ENCODE data around the gene EML4. TPM values are rescaled to one million over a fixed set of nuclear protein-coding genes. Genes with fewer than 3 reads are reported as not detected.

The EML4 gene, protein sequence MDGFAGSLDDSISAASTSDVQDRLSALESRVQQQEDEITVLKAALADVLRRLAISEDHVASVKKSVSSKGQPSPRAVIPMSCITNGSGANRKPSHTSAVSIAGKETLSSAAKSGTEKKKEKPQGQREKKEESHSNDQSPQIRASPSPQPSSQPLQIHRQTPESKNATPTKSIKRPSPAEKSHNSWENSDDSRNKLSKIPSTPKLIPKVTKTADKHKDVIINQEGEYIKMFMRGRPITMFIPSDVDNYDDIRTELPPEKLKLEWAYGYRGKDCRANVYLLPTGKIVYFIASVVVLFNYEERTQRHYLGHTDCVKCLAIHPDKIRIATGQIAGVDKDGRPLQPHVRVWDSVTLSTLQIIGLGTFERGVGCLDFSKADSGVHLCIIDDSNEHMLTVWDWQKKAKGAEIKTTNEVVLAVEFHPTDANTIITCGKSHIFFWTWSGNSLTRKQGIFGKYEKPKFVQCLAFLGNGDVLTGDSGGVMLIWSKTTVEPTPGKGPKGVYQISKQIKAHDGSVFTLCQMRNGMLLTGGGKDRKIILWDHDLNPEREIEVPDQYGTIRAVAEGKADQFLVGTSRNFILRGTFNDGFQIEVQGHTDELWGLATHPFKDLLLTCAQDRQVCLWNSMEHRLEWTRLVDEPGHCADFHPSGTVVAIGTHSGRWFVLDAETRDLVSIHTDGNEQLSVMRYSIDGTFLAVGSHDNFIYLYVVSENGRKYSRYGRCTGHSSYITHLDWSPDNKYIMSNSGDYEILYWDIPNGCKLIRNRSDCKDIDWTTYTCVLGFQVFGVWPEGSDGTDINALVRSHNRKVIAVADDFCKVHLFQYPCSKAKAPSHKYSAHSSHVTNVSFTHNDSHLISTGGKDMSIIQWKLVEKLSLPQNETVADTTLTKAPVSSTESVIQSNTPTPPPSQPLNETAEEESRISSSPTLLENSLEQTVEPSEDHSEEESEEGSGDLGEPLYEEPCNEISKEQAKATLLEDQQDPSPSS
- total RNA-seq (2016; rRNA removed; fragmentation: Illumina TruSeq; extraction: Trizol) = 243 and 362 TPM in 2 replicates
- total RNA-seq (2016; cell fraction: cytosol; rRNA removed; fragmentation: Illumina TruSeq; extraction: Trizol; ENCODE audit: low read depth) = 33.1 and 38.2 TPM in 2 replicates
- total RNA-seq (2016; cell fraction: insoluble cytoplasmic fraction; rRNA removed; fragmentation: Illumina TruSeq; extraction: Trizol) = 236 and 353 TPM in 2 replicates
- total RNA-seq (2016; cell fraction: membrane; rRNA removed; fragmentation: Illumina TruSeq; extraction: Trizol) = 84.2 and 89.8 TPM in 2 replicates
- total RNA-seq (2016; cell fraction: nucleus; rRNA removed; fragmentation: Illumina TruSeq; extraction: Trizol) = 261 and 283 TPM in 2 replicates
- polyA plus RNA-seq (2011; rRNA removed) = 355 and 476 TPM in 2 replicates
- polyA plus RNA-seq (2011; cell fraction: cytosol; rRNA removed) = 199 and 296 TPM in 2 replicates
- polyA plus RNA-seq (2011; cell fraction: nucleus; rRNA removed) = 364 and 369 TPM in 2 replicates
- polyA plus RNA-seq (2012) = 244 and 400 TPM in 2 replicates
- polyA plus RNA-seq (2016; cell fraction: cytosol; fragmentation: Illumina TruSeq; extraction: Trizol; ENCODE audit: low read depth) = 6.9 and 8.0 TPM in 2 replicates
- polyA plus RNA-seq (2016; cell fraction: insoluble cytoplasmic fraction; fragmentation: Illumina TruSeq; extraction: Trizol; ENCODE audit: low read depth) = 247 and 266 TPM in 2 replicates
- polyA plus RNA-seq (2016; cell fraction: membrane; fragmentation: Illumina TruSeq; extraction: Trizol; ENCODE audit: low read depth) = 32.1 and 33.7 TPM in 2 replicates
- 219 and 231 TPM in 2 replicates for polyA plus RNA-seq (2016; cell fraction: nucleus; fragmentation: Illumina TruSeq; extraction: Trizol; ENCODE audit: insufficient read depth, low read depth)
- polyA minus RNA-seq (2011; rRNA and poly(A)+ RNA removed; ENCODE audit: low replicate concordance) = 36.9 and 556 TPM in 2 replicates
- 400 and 421 TPM in 2 replicates for polyA minus RNA-seq (2011; cell fraction: cytosol; rRNA and poly(A)+ RNA removed)
- 1,279 and 1,350 TPM in 2 replicates for polyA minus RNA-seq (2011; cell fraction: nucleus; rRNA and poly(A)+ RNA removed)
- percentile 99 among the genes with signal in this experiment for Bru-seq, nascent RNA
- BruChase-seq, experiment 1, labeled RNA remaining after a 6-hour chase = percentile 98 among the genes with signal in this experiment
- BruChase-seq, experiment 2, labeled RNA remaining after a 2-hour chase = percentile 98 among the genes with signal in this experiment
- long read RNA-seq, experiment 1, full-length matches to known transcripts = 16 of 253 reads
- long read RNA-seq, experiment 1, partial matches to known transcripts = 223 of 253 reads
- long read RNA-seq, experiment 1, other reads (novel, unspliced or antisense) = 14 of 253 reads
- long read RNA-seq, experiment 2, full-length matches to known transcripts = 22 of 554 reads
- long read RNA-seq, experiment 2, partial matches to known transcripts = 92 of 554 reads
- long read RNA-seq, experiment 2, other reads (novel, unspliced or antisense) = 440 of 554 reads

DNA sequence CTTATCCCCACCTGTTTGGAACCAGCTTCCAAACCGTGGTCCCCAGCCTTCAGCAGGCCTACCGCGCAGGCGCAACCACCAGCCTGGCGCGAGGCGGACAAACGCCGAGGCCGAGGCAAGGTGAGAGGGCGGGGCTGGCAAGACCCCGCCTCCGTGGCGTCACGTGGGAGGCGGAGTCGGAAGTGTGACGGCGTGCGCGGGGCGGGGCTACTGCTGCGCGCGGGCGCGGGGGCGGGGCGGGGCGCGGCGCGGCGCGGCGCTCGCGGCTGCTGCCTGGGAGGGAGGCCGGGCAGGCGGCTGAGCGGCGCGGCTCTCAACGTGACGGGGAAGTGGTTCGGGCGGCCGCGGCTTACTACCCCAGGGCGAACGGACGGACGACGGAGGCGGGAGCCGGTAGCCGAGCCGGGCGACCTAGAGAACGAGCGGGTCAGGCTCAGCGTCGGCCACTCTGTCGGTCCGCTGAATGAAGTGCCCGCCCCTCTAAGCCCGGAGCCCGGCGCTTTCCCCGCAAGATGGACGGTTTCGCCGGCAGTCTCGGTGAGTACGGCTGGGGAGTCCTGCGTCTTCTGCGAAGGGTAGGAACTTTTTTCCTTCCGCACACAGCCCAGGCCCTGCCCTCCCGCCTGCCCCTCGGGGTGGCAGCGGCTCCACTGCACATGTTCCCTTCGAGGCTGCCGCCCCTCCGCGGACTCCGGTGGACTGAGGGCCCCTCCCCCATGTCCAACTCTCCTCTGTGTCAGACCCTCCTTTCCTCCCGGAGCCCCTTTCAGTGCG lies at the start of gene EML4:
Gene EML4, plus strand, starts transcription at position 254 of the 774 bp plus-strand sequence. Its CDS starts 259 bp downstream, at position 513.
- peaks cover 15% of the 10 kb centered on the region for H4K20me1 ChIP-seq (ENCODE audit: insufficient read depth, low read length)
- H2AFZ ChIP-seq (ENCODE audit: low read length) = no peak within 1 kb of the TSS
- H3K9ac ChIP-seq (ENCODE audit: insufficient read depth, low read depth, low read length) = peak within 1 kb of the TSS; percentile 94
- POLR2A ChIA-PET = interaction anchor here (0.6 to 1.0 kb wide), 11 partner anchors 10 to 303 kb away, joined by 3 to 15 read pairs (median 5); no protein-coding TSS in a partner anchor
- DNase-seq (ENCODE audit: low spot score) (peak; percentile 82), ATAC-seq (peak; percentile 90), FAIRE-seq (no peak)
- H3K4me2 ChIP-seq (ENCODE audit: low read depth, low read length) = peak within 1 kb of the TSS; percentile 95
- H3K4me1 ChIP-seq (ENCODE audit: insufficient read depth, low read length) = peaks cover 35% of the 10 kb centered on the region
- H3K4me3 ChIP-seq (replicated peaks in 1 of 3; ENCODE audit: insufficient read depth in 1 of 3, low read depth in 2 of 3, low read length in 3 of 3) = peak within 1 kb of the TSS; percentile 95 to 98 (median 95)
- H3K9me3 ChIP-seq (ENCODE audit: low read length) = no peaks in the 10 kb centered on the region
- WGBS (ENCODE audit: low lambda C conversion rate) = under 1% methylated on average over 43 of the region's 88 CpGs
- in situ Hi-C loops (cut with HindIII; ENCODE audit: extremely low pct_ligation_motif_present, low pct_unique_long_range_greater_than_20kb) (no loop called here), intact Hi-C loops (cut with micrococcal nuclease; ENCODE audit: unreplicated experiment) (loop anchor here (1.0 kb wide), 1 partner anchor 73 kb away; no protein-coding TSS in a partner anchor)
- H3K36me3 ChIP-seq (replicated peaks in 1 of 2; ENCODE audit: control insufficient read depth in 1 of 2, insufficient read depth in 2 of 2, low read length in 2 of 2) = peaks cover 1 to 22% of the 10 kb centered on the region in 2 experiments; a peak in 4 of 5 replicates
- H3K27me3 ChIP-seq (ENCODE audit: control insufficient read depth in 1 of 2, insufficient read depth in 2 of 2, low read length in 2 of 2) = no peaks in the 10 kb centered on the region; a peak in 1 of 5 replicates
- peaks cover 58% of the 10 kb centered on the region for H3K79me2 ChIP-seq (ENCODE audit: insufficient read depth, low read length)
- TSS peak; percentile 65 for BruUV-seq (replicated peaks)
- H3K27ac ChIP-seq (ENCODE audit: extremely low read length, insufficient read depth, low read length) = peak within 1 kb of the TSS; percentile 78
- CTCF ChIA-PET (ENCODE audit: low intra/inter-chr PET ratio, low total read pairs) = no interaction called here
- TF ChIP-seq ZC3H4 (CRISPR knock-in tag; IDR thresholded peaks at IDR 0.05; ENCODE audit: borderline replicate concordance) (no peak), KLF12 (CRISPR knock-in tag; IDR thresholded peaks at IDR 0.05; ENCODE audit: borderline replicate concordance) (0 out of 2 replicates have a peak, but pooled peaks have one; percentile 31), MBNL3 (CRISPR knock-in tag; conservative IDR thresholded peaks at IDR 0.05) (no peak), ZNF451 (CRISPR knock-in tag; IDR thresholded peaks at IDR 0.05) (no peak)
- TF ChIP-seq, protein P1, sequence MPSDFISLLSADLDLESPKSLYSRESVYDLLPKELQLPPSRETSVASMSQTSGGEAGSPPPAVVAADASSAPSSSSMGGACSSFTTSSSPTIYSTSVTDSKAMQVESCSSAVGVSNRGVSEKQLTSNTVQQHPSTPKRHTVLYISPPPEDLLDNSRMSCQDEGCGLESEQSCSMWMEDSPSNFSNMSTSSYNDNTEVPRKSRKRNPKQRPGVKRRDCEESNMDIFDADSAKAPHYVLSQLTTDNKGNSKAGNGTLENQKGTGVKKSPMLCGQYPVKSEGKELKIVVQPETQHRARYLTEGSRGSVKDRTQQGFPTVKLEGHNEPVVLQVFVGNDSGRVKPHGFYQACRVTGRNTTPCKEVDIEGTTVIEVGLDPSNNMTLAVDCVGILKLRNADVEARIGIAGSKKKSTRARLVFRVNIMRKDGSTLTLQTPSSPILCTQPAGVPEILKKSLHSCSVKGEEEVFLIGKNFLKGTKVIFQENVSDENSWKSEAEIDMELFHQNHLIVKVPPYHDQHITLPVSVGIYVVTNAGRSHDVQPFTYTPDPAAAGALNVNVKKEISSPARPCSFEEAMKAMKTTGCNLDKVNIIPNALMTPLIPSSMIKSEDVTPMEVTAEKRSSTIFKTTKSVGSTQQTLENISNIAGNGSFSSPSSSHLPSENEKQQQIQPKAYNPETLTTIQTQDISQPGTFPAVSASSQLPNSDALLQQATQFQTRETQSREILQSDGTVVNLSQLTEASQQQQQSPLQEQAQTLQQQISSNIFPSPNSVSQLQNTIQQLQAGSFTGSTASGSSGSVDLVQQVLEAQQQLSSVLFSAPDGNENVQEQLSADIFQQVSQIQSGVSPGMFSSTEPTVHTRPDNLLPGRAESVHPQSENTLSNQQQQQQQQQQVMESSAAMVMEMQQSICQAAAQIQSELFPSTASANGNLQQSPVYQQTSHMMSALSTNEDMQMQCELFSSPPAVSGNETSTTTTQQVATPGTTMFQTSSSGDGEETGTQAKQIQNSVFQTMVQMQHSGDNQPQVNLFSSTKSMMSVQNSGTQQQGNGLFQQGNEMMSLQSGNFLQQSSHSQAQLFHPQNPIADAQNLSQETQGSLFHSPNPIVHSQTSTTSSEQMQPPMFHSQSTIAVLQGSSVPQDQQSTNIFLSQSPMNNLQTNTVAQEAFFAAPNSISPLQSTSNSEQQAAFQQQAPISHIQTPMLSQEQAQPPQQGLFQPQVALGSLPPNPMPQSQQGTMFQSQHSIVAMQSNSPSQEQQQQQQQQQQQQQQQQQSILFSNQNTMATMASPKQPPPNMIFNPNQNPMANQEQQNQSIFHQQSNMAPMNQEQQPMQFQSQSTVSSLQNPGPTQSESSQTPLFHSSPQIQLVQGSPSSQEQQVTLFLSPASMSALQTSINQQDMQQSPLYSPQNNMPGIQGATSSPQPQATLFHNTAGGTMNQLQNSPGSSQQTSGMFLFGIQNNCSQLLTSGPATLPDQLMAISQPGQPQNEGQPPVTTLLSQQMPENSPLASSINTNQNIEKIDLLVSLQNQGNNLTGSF (CRISPR knock-in tag; IDR thresholded peaks at IDR 0.05) = peak; percentile 62; the same call in 1 of the 2 replicates

All from HepG2 (cell line).